Hematopoietic multipotent progenitor cell treated with erythropoietin and hydrocortisone succinate and interleukin-3 and kit ligand, for 15 days (in vitro differentiated cells): ENCODE data around the gene PNPLA4.

ENCODE experiments used
- DNase-seq: peaks from one replicate; pipeline ENCODE4 v3.0.0-alpha.2; 2015; ENCODE audit warnings: low spot score

PNPLA4 gene

GRCh38 chrX:7872042-7872441, 55.2 kb downstream of the PNPLA4 start:
- DNase-seq, result no peak

GRCh38 chrX:7852166-7852565, 75.0 kb downstream of the PNPLA4 start:
- no peak for DNase-seq
